Natural killer cell (primary cell): ENCODE results near the gene SLC10A4. TPM values are rescaled to one million over a fixed set of nuclear protein-coding genes. Genes with fewer than 3 reads are reported as not detected.
"Not testable (repeated sequence)": the region's sequence is repeated elsewhere in the genome, so short reads cannot be mapped to it uniquely, and the experiment has no call there.

Source experiments
- ATAC-seq, 3 donors: fragments of 150-1000 bp in 2 of 3; fragments of 200-7000 bp in 1 of 3; cut with Tn5 transposase; 1 replicate in 1 of 3; 2 replicates in 2 of 3; pipeline ENCODE4 v1.10.0; 2021; ENCODE audit warnings: mild to moderate bottlenecking in 2 of 3, moderate library complexity in 2 of 3
- DNase-seq, 2 donors: peaks; one replicate each; pipeline versions ENCODE4 v3.0.0 to v3.0.0-alpha.2; 2013 to 2021; ENCODE audit warnings: mixed read lengths in 1 of 2
- H3K27ac ChIP-seq: one replicate; pipeline ENCODE4 v1.5.1; 2013; ENCODE audit warnings: mild to moderate bottlenecking, low read length
- H3K27me3 ChIP-seq: one replicate; pipeline ENCODE4 v1.6.1; 2013; ENCODE audit warnings: low read length; ENCODE audit not compliant: control insufficient read depth, insufficient read depth
- H3K36me3 ChIP-seq: one replicate; pipeline ENCODE4 v1.6.1; 2013; ENCODE audit warnings: low read length; ENCODE audit not compliant: control insufficient read depth, insufficient read depth
- H3K4me1 ChIP-seq: one replicate; pipeline ENCODE4 v1.6.1; 2013; ENCODE audit warnings: low read length; ENCODE audit not compliant: control insufficient read depth, insufficient read depth
- H3K4me3 ChIP-seq: one replicate; pipeline ENCODE4 v1.5.1; 2013; ENCODE audit warnings: low read length
- H3K9me3 ChIP-seq: one replicate; pipeline ENCODE4 v1.6.1; 2013; ENCODE audit warnings: low read length; ENCODE audit not compliant: control insufficient read depth, insufficient read depth
- H3K27ac Mint-ChIP-seq, 2 donors: one replicate each; pipeline ENCODE4 v1.8.0; 2022; ENCODE audit warnings: mild to moderate bottlenecking in 2 of 2, mixed read lengths in 2 of 2, moderate library complexity in 1 of 2
- H3K27me3 Mint-ChIP-seq, 2 donors: one replicate each; pipeline ENCODE4 v1.8.0; 2022; ENCODE audit warnings: low read depth in 2 of 2, mixed read lengths in 2 of 2
- H3K36me3 Mint-ChIP-seq: one replicate; pipeline ENCODE4 v1.8.0; 2022; ENCODE audit warnings: mixed read lengths
- H3K4me1 Mint-ChIP-seq, 2 donors: one replicate each; pipeline ENCODE4 v1.8.0; 2022; ENCODE audit warnings: mixed read lengths in 2 of 2
- H3K4me3 Mint-ChIP-seq: one replicate; pipeline ENCODE4 v1.8.0; 2022; ENCODE audit warnings: mild to moderate bottlenecking, moderate library complexity, mixed read lengths
- H3K9me3 Mint-ChIP-seq, 2 donors: one replicate each; pipeline ENCODE4 v1.8.0; 2022; ENCODE audit warnings: mixed read lengths in 2 of 2
- WGBS: methylation state at CpG from one replicate; pipeline ENCODE4 v1.1.7; 2013; ENCODE audit warnings: missing lambda C conversion rate; ENCODE audit not compliant: insufficient coverage; 5-methylcytosine and 5-hydroxymethylcytosine counted together
- intact Hi-C: fragments of 100-400 bp; cut with micrococcal nuclease; formaldehyde crosslinking; loops from one replicate; pipeline ENCODE4 v1.14.2; 2022
- total RNA-seq, 4 donors: library from RNA; stranded (reverse); fragments of 120-200 nt in 1 of 4; gene quantifications; one replicate each; pipeline versions ENCODE4 v1.2.3 to v1.2.4, GENCODE V29; 2013 to 2022
- TF ChIP-seq, protein P1 (sequence below): fragments of 200-600 bp; IDR thresholded peaks from one replicate; pipeline ENCODE4 v1.8.0; 2022; ENCODE audit warnings: antibody characterized with exemption

The SLC10A4 gene, protein sequence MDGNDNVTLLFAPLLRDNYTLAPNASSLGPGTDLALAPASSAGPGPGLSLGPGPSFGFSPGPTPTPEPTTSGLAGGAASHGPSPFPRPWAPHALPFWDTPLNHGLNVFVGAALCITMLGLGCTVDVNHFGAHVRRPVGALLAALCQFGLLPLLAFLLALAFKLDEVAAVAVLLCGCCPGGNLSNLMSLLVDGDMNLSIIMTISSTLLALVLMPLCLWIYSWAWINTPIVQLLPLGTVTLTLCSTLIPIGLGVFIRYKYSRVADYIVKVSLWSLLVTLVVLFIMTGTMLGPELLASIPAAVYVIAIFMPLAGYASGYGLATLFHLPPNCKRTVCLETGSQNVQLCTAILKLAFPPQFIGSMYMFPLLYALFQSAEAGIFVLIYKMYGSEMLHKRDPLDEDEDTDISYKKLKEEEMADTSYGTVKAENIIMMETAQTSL
- total RNA-seq = under 1 TPM in 1 of 3 donors, not detected in 2; 0.19 TPM
- total RNA-seq (2013) = 0.23 TPM

DNA sequence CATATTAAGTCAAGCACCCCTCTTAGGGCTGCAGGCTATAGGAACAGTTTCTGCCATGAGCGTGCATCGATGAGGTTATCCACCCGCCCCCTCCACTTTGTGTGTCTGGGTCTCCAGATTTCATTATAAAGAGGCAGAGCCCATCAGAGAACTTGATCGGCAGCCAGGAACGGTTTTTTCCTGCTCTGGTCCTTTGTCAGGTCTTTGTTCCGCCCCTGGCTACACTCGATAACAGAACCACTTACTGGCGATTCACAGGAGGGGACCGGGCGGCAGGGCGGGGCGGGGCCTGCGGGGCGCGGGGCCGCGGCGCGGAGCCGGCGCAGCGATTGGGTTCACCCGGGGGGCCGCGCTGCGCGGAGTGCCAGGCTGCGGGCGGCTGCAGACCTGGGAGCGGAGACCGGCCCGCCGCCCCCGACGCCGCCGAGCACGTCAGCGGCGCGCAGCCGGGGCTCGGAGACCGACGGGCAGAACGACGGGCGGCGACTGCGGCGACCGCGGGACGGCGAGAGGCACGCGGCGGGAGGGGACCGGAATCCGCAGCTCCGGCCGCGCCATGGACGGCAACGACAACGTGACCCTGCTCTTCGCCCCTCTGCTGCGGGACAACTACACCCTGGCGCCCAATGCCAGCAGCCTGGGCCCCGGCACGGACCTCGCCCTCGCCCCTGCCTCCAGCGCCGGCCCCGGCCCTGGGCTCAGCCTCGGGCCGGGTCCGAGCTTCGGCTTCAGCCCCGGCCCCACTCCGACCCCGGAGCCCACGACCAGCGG, at the start of gene SLC10A4:
TSS of gene SLC10A4 (plus strand) at position 338 of the 771 bp plus-strand sequence. CDS start at position 557, 219 bp downstream.
- Histone ChIP-seq H3K36me3 (no peaks in the 10 kb centered on the region), H3K27ac (no peak within 1 kb of the TSS), H3K4me1 (peaks cover 11% of the 10 kb centered on the region), H3K27me3 (peaks cover 46% of the 10 kb centered on the region), H3K4me3 (no peak within 1 kb of the TSS), H3K9me3 (no peaks in the 10 kb centered on the region)
- H3K9me3 Mint-ChIP-seq = no peaks in the 10 kb centered on the region
- no peaks in the 10 kb centered on the region for H3K36me3 Mint-ChIP-seq
- peak in 1 of 2 donors; percentile 14 for DNase-seq
- H3K4me3 Mint-ChIP-seq = peak within 1 kb of the TSS; percentile 81
- peak in 2 of 3 donors; percentile 72 to 74 for ATAC-seq
- intact Hi-C loops = loop anchor here (5.0 kb wide), 1 partner anchor 166 kb away; no protein-coding TSS in a partner anchor
- TF ChIP-seq, protein P1, sequence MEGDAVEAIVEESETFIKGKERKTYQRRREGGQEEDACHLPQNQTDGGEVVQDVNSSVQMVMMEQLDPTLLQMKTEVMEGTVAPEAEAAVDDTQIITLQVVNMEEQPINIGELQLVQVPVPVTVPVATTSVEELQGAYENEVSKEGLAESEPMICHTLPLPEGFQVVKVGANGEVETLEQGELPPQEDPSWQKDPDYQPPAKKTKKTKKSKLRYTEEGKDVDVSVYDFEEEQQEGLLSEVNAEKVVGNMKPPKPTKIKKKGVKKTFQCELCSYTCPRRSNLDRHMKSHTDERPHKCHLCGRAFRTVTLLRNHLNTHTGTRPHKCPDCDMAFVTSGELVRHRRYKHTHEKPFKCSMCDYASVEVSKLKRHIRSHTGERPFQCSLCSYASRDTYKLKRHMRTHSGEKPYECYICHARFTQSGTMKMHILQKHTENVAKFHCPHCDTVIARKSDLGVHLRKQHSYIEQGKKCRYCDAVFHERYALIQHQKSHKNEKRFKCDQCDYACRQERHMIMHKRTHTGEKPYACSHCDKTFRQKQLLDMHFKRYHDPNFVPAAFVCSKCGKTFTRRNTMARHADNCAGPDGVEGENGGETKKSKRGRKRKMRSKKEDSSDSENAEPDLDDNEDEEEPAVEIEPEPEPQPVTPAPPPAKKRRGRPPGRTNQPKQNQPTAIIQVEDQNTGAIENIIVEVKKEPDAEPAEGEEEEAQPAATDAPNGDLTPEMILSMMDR = no peak
- H3K4me1 Mint-ChIP-seq = peaks cover 13 to 14% of the 10 kb centered on the region in 2 donors
- peaks cover 57 to 67% of the 10 kb centered on the region in 2 donors for H3K27me3 Mint-ChIP-seq
- no peak within 1 kb of the TSS for H3K27ac Mint-ChIP-seq
- WGBS = 4% methylated on average over 85 of the region's 85 CpGs

DNA sequence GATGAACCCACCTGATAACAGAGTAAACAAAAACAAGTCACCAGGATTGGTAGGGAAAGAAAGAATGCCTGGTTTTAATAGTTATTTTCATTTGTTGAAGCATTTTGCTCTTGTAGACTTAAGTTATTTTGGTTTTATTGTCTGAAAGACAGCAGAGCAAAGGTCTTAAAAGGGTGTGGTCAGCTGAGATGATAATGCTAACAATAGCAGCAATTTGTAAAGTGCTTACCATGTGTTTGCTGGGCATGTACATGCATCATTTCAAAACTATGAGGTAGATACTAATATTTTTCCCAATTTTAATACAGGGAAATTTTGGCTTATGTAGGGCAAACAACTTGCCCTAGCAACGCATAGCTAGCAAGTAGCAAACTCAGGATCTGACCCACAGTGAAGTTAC, 46.8 kb upstream of the SLC10A4 start:
- intact Hi-C loops = no loop called here
- TF ChIP-seq, protein P1 = no peak
- no peak overlapping the region for H3K27ac Mint-ChIP-seq
- H3K9me3 Mint-ChIP-seq = no peaks in the 10 kb centered on the region
- Histone ChIP-seq H3K27ac (no peak overlapping the region), H3K4me1 (no peaks in the 10 kb centered on the region), H3K36me3 (no peaks in the 10 kb centered on the region), H3K4me3 (no peak overlapping the region), H3K9me3 (no peaks in the 10 kb centered on the region), H3K27me3 (no peaks in the 10 kb centered on the region)
- DNase-seq = no peak
- H3K36me3 Mint-ChIP-seq = no peaks in the 10 kb centered on the region
- H3K4me3 Mint-ChIP-seq = no peak overlapping the region
- peaks cover 8% of the 10 kb centered on the region in 2 donors for H3K4me1 Mint-ChIP-seq
- ATAC-seq = no peak
- peaks cover 0 to 10% of the 10 kb centered on the region in 2 donors for H3K27me3 Mint-ChIP-seq
- 83% methylated on average over 1 of the region's 1 CpG for WGBS

DNA sequence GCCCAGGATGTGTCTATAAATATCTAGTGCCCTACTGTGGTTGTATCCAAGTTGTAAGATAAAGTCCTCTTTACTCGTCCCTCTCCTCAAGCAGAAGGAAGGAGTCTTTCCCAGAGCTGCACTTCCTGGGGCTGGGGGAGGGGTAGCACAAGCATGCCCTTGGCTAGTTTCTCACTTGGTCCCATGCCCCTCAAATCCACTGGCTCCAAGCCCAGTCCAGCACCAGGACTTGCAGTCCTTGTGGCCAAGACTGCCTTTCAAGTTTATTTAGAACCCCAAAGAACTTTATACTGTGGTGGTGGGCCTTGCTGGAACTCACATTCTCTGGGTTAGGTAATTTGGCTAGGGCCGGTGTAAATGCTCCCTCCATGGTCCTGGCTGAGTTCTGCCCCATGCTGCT, 43.2 kb upstream of the SLC10A4 start:
- Histone ChIP-seq H3K27me3 (no peaks in the 10 kb centered on the region), H3K4me1 (no peaks in the 10 kb centered on the region), H3K36me3 (no peaks in the 10 kb centered on the region), H3K27ac (no peak overlapping the region), H3K9me3 (no peaks in the 10 kb centered on the region), H3K4me3 (no peak overlapping the region)
- 88% methylated on average over 2 of the region's 2 CpGs for WGBS
- TF ChIP-seq, protein P1 = no peak
- no peak overlapping the region for H3K4me3 Mint-ChIP-seq
- DNase-seq (no peak), ATAC-seq (no peak)
- H3K4me1 Mint-ChIP-seq = no peaks in the 10 kb centered on the region
- H3K9me3 Mint-ChIP-seq = no peaks in the 10 kb centered on the region
- peaks cover 0 to 10% of the 10 kb centered on the region in 2 donors for H3K27me3 Mint-ChIP-seq
- intact Hi-C loops = no loop called here
- no peak overlapping the region for H3K27ac Mint-ChIP-seq
- H3K36me3 Mint-ChIP-seq = no peaks in the 10 kb centered on the region

DNA sequence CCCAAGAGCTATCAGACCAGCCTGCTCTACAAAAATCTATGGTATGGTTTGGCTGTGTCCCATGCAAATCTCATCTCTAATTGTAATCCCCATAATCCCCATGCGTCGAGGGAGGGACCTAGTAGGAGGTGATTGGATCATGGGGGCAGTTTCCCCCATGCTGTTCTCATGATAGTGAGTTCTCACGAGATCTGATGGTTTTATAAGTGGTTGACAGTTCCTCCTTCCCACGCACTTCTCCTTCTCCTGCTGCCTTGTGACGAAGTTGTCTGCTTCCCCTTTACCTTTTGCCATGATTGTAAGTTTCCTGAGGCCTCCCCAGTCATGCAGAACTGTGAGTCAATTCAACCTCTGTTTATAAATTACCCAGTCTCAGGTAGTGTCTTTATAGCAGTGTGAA, 42.2 kb upstream of the SLC10A4 start:
- H3K36me3 ChIP-seq, H3K36me3 Mint-ChIP-seq, H3K4me3 Mint-ChIP-seq, H3K27ac ChIP-seq, ATAC-seq, H3K27me3 ChIP-seq, H3K9me3 Mint-ChIP-seq, H3K27ac Mint-ChIP-seq, H3K4me1 Mint-ChIP-seq, H3K9me3 ChIP-seq, DNase-seq, intact Hi-C loops, H3K4me1 ChIP-seq, H3K4me3 ChIP-seq: not testable (repeated sequence)
- H3K27me3 Mint-ChIP-seq = peaks cover 0 to 10% of the 10 kb centered on the region in 2 donors
- WGBS = 45% methylated on average over 3 of the region's 5 CpGs
